NB4 (cell line): ENCODE results near the gene AK2.

Source experiments
- DNase-seq: peaks from one replicate; pipeline ENCODE4 v3.0.0; 2010; ENCODE audit warnings: low read depth
- H3K4me3 ChIP-seq: one replicate; pipeline ENCODE4 v1.5.1; 2011; ENCODE audit warnings: mild to moderate bottlenecking, low read depth, low read length, moderate library complexity
- MYC ChIP-seq: IDR thresholded peaks from 2 replicates; pipeline ENCODE4 v1.6.1; 2011; ENCODE audit warnings: low read depth, low read length
- POLR2A ChIP-seq: IDR thresholded peaks from 2 replicates; pipeline ENCODE4 v1.6.1; 2011; ENCODE audit warnings: mild to moderate bottlenecking; ENCODE audit not compliant: insufficient read length; ENCODE audit errors: extremely low read depth
- TF ChIP-seq, protein P1 (sequence below): IDR thresholded peaks from one replicate; pipeline ENCODE4 v1.5.1; 2012; ENCODE audit warnings: low read depth, low read length
- TF ChIP-seq, protein P2 (sequence below): IDR thresholded peaks from 2 replicates; pipeline ENCODE4 v1.6.1; 2011; ENCODE audit warnings: low read depth, low read length

The AK2 gene

DNA sequence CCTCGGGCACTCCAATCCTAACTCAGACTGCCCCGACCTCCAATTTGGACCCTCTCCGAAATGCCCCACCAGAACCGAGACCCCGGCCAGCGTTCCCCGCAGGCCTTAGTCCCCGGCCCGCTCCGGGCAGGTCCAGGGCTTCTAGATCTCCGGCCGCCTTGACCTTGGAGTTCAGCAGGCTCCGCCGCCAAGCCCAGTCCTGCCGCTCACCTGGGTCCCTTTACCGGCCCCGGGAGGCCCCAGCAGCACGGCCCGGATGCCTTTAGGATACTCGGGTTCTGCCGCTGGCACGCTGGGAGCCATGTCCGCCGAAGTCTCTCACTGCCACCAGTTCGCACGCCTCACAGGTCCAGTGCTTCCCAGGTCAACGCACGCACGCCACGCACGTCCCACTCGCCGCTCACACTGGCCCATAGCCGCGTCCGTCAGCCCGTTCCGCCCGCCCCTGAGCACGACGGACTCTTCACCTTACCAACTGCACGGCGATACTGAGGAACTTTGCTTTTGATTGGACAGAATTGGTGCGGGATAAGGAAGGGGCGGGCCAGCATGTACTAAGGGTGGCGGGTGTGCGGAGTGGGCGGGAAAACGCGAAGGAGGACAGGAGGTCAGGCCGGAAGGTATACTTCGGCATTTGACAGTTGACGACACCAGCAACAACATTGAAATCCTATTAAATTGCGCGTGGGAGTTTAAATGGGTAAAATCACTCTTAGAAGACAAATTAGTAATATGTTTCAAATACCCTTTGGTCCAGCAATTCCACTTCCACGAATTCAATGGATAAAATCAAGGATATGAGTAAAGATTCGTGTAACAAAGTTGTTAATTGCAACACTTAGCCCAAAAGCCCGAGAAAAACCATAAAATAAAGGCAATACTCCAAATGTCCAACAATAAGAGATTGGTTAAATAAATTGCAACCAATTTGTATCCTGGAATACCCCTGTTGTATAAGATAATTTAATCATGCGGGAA lies at the start of gene AK2:
Gene AK2 (minus strand): TSS at position 358 of the 978 bp plus-strand sequence. CDS start 55 bp downstream, at position 303.
- DNase-seq: peak; percentile 99
- H3K4me3 ChIP-seq: peak within 1 kb of the TSS; percentile 76
- TF ChIP-seq, protein P1, sequence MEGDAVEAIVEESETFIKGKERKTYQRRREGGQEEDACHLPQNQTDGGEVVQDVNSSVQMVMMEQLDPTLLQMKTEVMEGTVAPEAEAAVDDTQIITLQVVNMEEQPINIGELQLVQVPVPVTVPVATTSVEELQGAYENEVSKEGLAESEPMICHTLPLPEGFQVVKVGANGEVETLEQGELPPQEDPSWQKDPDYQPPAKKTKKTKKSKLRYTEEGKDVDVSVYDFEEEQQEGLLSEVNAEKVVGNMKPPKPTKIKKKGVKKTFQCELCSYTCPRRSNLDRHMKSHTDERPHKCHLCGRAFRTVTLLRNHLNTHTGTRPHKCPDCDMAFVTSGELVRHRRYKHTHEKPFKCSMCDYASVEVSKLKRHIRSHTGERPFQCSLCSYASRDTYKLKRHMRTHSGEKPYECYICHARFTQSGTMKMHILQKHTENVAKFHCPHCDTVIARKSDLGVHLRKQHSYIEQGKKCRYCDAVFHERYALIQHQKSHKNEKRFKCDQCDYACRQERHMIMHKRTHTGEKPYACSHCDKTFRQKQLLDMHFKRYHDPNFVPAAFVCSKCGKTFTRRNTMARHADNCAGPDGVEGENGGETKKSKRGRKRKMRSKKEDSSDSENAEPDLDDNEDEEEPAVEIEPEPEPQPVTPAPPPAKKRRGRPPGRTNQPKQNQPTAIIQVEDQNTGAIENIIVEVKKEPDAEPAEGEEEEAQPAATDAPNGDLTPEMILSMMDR: no peak
- TF ChIP-seq MYC (peak; percentile 74), POLR2A (peak; percentile 74)
- TF ChIP-seq, protein P2, sequence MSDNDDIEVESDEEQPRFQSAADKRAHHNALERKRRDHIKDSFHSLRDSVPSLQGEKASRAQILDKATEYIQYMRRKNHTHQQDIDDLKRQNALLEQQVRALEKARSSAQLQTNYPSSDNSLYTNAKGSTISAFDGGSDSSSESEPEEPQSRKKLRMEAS: peak; percentile 91

DNA sequence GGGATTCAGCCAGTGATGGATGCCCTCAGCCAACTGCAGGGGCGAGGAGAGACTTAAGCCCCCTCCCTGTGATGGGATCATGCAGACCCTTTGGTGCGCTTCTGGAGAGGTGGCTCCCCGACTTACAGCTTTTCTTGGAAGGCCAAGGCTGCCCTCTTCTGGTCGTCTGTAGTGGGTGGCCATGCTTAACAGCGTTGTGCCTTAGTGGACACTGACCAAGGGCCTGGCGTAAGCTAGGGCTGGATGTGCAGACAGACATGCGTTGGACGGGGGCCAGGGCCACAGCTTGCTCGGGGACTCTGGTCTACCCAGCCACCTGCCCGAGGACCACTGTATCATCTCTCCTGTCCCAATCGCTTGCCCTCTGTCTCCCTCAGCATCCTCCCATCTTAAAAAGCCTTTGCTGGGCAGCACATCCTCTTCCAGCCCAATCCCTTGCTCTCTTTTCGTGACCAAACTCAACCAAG lies 49.7 kb upstream of the AK2 start:
- no peak for TF ChIP-seq POLR2A
- TF ChIP-seq MYC: no peak
- TF ChIP-seq, protein P1: peak; percentile 68
- TF ChIP-seq, protein P2: no peak
- DNase-seq: peak; percentile 77
- H3K4me3 ChIP-seq: no peak overlapping the region

DNA sequence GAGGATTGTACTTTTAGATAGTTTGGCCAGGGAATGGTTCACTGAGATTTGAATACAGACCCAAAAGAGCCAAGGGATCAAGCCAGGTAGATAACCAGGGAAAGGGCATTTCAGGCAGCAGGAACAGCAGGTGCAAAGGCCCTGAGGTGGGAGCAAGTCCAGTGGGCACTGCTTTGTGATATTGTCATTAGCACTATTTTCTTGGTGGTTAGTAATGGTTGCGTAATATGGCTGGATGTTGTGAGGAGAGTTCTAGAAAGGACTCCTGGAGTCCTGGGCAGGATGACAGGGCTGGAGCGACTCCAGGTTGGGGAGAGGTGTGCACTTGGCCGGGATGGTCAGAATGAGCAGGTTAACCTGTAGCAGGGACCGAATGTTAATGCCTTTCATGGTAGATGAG lies 48.6 kb upstream of the AK2 start:
- no peak for DNase-seq
- H3K4me3 ChIP-seq: no peak overlapping the region
- TF ChIP-seq, protein P2: no peak
- TF ChIP-seq POLR2A: no peak
- no peak for TF ChIP-seq MYC
- TF ChIP-seq, protein P1: no peak

DNA sequence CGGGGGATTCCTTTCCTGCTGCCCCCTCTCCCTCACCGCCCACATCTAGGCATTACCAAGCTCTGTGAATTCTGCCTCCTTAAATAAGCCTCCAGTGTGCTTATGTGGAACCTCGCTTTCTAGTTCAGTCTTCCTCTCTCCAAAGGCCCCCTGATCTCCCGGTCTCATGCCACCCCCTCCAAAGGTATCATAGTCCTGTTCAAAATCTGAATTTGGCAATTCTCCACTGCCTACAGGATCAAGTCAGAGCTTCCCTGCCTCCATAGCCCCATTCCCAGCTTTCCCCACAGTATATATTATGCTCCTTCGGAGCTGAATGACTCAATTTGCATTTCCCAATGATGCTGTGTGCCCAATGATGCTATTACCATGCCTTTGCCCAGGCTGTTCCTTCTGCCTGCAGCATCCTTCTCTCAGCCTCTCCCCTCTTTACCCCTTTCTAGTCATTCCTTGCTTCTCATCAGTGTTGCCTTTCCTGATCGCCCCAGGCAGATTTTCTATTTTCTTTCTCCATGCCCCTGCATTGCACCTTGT lies 46.0 kb upstream of the AK2 start:
- H3K4me3 ChIP-seq: no peak overlapping the region
- TF ChIP-seq, protein P1: no peak
- TF ChIP-seq, protein P2: no peak
- no peak for TF ChIP-seq POLR2A
- no peak for TF ChIP-seq MYC
- DNase-seq: no peak

DNA sequence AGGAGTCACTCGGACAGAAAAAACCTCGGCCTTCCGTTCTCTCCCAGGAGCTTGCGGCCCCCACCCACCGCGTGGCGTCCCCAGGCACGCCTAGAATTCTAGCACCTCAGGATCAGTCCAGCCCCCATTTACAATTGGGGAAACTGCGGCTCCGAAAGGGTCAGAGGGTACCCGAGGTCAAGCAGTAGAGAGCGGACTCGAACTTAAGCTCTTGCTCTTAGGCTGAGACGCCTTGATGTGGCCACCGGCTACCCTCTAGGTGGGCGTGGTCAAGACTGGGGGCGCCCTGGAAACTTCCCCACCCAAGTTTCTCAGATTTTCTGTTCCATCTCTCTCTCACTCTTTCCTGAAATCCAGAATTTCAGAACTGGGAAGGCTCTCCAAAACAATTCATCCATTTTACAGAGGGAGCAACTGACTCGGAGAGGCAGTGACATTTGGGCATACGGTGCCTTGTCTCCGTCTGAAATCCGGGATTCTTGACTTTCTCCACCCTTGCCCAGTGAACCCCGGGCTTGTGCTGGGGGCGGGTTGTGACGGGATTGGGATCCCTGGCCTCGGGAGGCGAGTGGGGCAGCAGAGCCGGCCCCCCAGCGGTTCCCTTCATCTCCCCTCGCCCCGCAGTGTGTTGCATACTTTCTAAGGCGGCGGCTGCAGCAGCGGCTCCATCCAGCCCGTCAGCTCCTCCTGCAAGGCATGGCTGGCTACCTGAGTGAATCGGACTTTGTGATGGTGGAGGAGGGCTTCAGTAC lies 45.0 kb upstream of the AK2 start:
- TF ChIP-seq MYC: no peak
- TF ChIP-seq, protein P1: no peak
- H3K4me3 ChIP-seq: peak overlapping the region; percentile 60
- DNase-seq: no peak
